MM.1S (cell line): ENCODE data around the gene PRRT1.

Source experiments
- DNase-seq: peaks from one replicate; pipeline ENCODE4 v3.0.0-alpha.2; 2015
- H2AFZ ChIP-seq: fragments of 300-600 bp; sonication (generic); 2 replicates; pipeline ENCODE4 v1.6.0; 2016; ENCODE audit warnings: antibody characterized with exemption, low read length
- H3F3A ChIP-seq: fragments of 300-600 bp; sonication (generic); 2 replicates; pipeline ENCODE4 v1.6.1; 2016; ENCODE audit warnings: mild to moderate bottlenecking, antibody characterized with exemption, low read length, moderate library complexity, mixed read lengths; ENCODE audit not compliant: insufficient read depth
- H3K27ac ChIP-seq: fragments of 300-600 bp; sonication (generic); 2 replicates; pipeline ENCODE4 v1.5.1; 2016; ENCODE audit warnings: mild to moderate bottlenecking, low read length
- H3K27me3 ChIP-seq: fragments of 300-600 bp; sonication (generic); replicated peaks from 2 replicates; pipeline ENCODE4 v1.6.0; 2016; ENCODE audit warnings: low read length; ENCODE audit not compliant: insufficient read depth
- H3K36me3 ChIP-seq: fragments of 300-600 bp; sonication (generic); replicated peaks from 2 replicates; pipeline ENCODE4 v1.6.1; 2016; ENCODE audit warnings: mild to moderate bottlenecking, low read length, mixed read lengths; ENCODE audit not compliant: insufficient read depth
- H3K4me1 ChIP-seq: fragments of 300-600 bp; sonication (generic); 2 replicates; pipeline ENCODE4 v1.6.1; 2016; ENCODE audit warnings: low read length, mixed read lengths
- H3K4me2 ChIP-seq: fragments of 300-600 bp; sonication (generic); 2 replicates; pipeline ENCODE4 v1.6.0; 2016; ENCODE audit warnings: low read depth, low read length
- H3K4me3 ChIP-seq: fragments of 300-600 bp; sonication (generic); 2 replicates; pipeline ENCODE4 v1.5.1; 2016; ENCODE audit warnings: low read length, mixed read lengths
- H3K79me2 ChIP-seq: fragments of 300-600 bp; sonication (generic); 2 replicates; pipeline ENCODE4 v1.6.1; 2016; ENCODE audit warnings: mixed run types, low read length, mixed read lengths
- H3K9ac ChIP-seq: fragments of 300-600 bp; sonication (generic); 2 replicates; pipeline ENCODE4 v1.6.1; 2016; ENCODE audit warnings: low read length, mixed read lengths
- H3K9me2 ChIP-seq: fragments of 300-600 bp; sonication (generic); replicated peaks from 2 replicates; pipeline ENCODE4 v1.6.1; 2016; ENCODE audit warnings: mild to moderate bottlenecking, low read length, mixed read lengths; ENCODE audit not compliant: insufficient read depth
- H3K9me3 ChIP-seq: fragments of 300-600 bp; sonication (generic); replicated peaks from 2 replicates; pipeline ENCODE4 v1.6.1; 2016; ENCODE audit warnings: mild to moderate bottlenecking, low read length, mixed read lengths; ENCODE audit not compliant: insufficient read depth
- H4K20me1 ChIP-seq: fragments of 300-600 bp; sonication (generic); 2 replicates; pipeline ENCODE4 v1.6.1; 2016; ENCODE audit warnings: mild to moderate bottlenecking, low read length, moderate library complexity, mixed read lengths; ENCODE audit not compliant: insufficient read depth
- CTCF ChIP-seq: fragments of 300-600 bp; sonication (generic); IDR thresholded peaks from 2 replicates; pipeline ENCODE4 v1.5.1; 2016; ENCODE audit warnings: antibody characterized with exemption, low read length, mixed read lengths
- EZH2 ChIP-seq: fragments of 300-600 bp; sonication (generic); optimal IDR thresholded peaks from 2 replicates; pipeline ENCODE3; 2017; ENCODE audit warnings: low read depth, mild to moderate bottlenecking, antibody characterized with exemption, low read length, mixed read lengths
- EZH2phosphoT487 ChIP-seq: fragments of 300-600 bp; sonication (generic); IDR thresholded peaks from 2 replicates; pipeline ENCODE4 v1.6.1; 2018; ENCODE audit warnings: antibody characterized with exemption, low read length

PRRT1 gene

GRCh38 chr6:32153564-32154513, 2.1 kb upstream of the PRRT1 start, which contains the start of gene PPT2:
Gene PPT2, plus strand, starts transcription at chr6:32154141. Its CDS starts 454 bp downstream, at chr6:32154595.
- Histone ChIP-seq H3K36me3 (no peaks in the 10 kb centered on the region), H3K79me2 (no peaks in the 10 kb centered on the region), H3K9me3 (no peaks in the 10 kb centered on the region), H3K9me2 (no peaks in the 10 kb centered on the region), H3K27me3 (peaks cover 51% of the 10 kb centered on the region), H3K4me1 (0 out of 2 replicates have a peak, but pooled peaks cover 4% of the 10 kb centered on the region), H3K9ac (peak within 1 kb of the TSS; percentile 44; the same call in 1 of the 2 replicates), H3F3A (no peaks in the 10 kb centered on the region), H3K4me2 (peak within 1 kb of the TSS; percentile 99), H3K27ac (no peak within 1 kb of the TSS), H4K20me1 (no peaks in the 10 kb centered on the region), H2AFZ (peak within 1 kb of the TSS; percentile 98), H3K4me3 (peak within 1 kb of the TSS; percentile 79)
- peak; percentile 11 for DNase-seq
- TF ChIP-seq EZH2phosphoT487 = no peak
- TF ChIP-seq CTCF = no peak
- TF ChIP-seq EZH2 = no peak

- H3K27me3 ChIP-seq = peaks cover 60% of the 10 kb centered on the region
- no peak for TF ChIP-seq EZH2phosphoT487
- TF ChIP-seq EZH2 = no peak
- no peak for TF ChIP-seq CTCF
- H3K36me3 ChIP-seq = no peaks in the 10 kb centered on the region
- H2AFZ ChIP-seq = no peak overlapping the region
- no peaks in the 10 kb centered on the region for H3F3A ChIP-seq
- no peak for DNase-seq
- H3K4me3 ChIP-seq = no peak overlapping the region
- no peaks in the 10 kb centered on the region for H3K9me3 ChIP-seq
- H3K27ac ChIP-seq = no peak overlapping the region
- H4K20me1 ChIP-seq = no peaks in the 10 kb centered on the region
- H3K4me1 ChIP-seq = 0 out of 2 replicates have a peak, but pooled peaks cover 4% of the 10 kb centered on the region
- no peak overlapping the region for H3K9ac ChIP-seq
- no peaks in the 10 kb centered on the region for H3K9me2 ChIP-seq
- no peak overlapping the region for H3K4me2 ChIP-seq
- no peaks in the 10 kb centered on the region for H3K79me2 ChIP-seq
These were observed 1.2 kb upstream of the PRRT1 start for GRCh38 chr6:32152769-32153563.

GRCh38 chr6:32151181-32151862, 417 bp downstream of the PRRT1 start:
- DNase-seq = no peak

More at GRCh38 chr6:32151181-32151862, 417 bp downstream of the PRRT1 start:
- TF ChIP-seq EZH2phosphoT487 (no peak), EZH2 (no peak), CTCF (no peak)
- Histone ChIP-seq H3K27ac (no peak overlapping the region), H3K4me1 (0 out of 2 replicates have a peak, but pooled peaks cover 4% of the 10 kb centered on the region), H3K4me3 (no peak overlapping the region), H2AFZ (no peak overlapping the region), H3F3A (no peaks in the 10 kb centered on the region), H3K9me2 (no peaks in the 10 kb centered on the region), H3K9me3 (no peaks in the 10 kb centered on the region), H3K4me2 (no peak overlapping the region), H3K36me3 (no peaks in the 10 kb centered on the region), H3K27me3 (peaks cover 76% of the 10 kb centered on the region), H3K9ac (no peak overlapping the region), H4K20me1 (no peaks in the 10 kb centered on the region), H3K79me2 (no peaks in the 10 kb centered on the region)
